CD14-positive monocyte (primary cell): ENCODE results near the gene APLN. TPM values are rescaled to one million over a fixed set of nuclear protein-coding genes. Genes with fewer than 3 reads are reported as not detected.
A peak's percentile ranks its signal among the peaks of the same experiment; 100 is the strongest.

Experiments
- DNase-seq, 3 donors: peaks; one replicate each; pipeline ENCODE4 v3.0.0-alpha.2; 2011 to 2022
- H2AFZ ChIP-seq: 2 replicates; pipeline ENCODE4 v1.6.0; 2012; ENCODE audit warnings: mild to moderate bottlenecking, low read depth, low read length, inconsistent platforms; ENCODE audit not compliant: insufficient read depth, poor library complexity, severe bottlenecking
- H3K27ac ChIP-seq, 2 donors: 1 replicate in 1 of 2; 2 replicates in 1 of 2; pipeline ENCODE4 v1.5.1; 2012 to 2013; ENCODE audit warnings: low read length in 2 of 2, control low read depth in 1 of 2, inconsistent platforms in 1 of 2, low read depth in 1 of 2, mild to moderate bottlenecking in 1 of 2
- H3K27me3 ChIP-seq, 2 donors: one replicate each; pipeline versions ENCODE4 v1.6.0 to v1.6.1; 2011 to 2013; ENCODE audit warnings: low read length in 2 of 2; ENCODE audit not compliant: control insufficient read depth in 2 of 2, insufficient read depth in 2 of 2
- H3K36me3 ChIP-seq, 2 donors: replicated peaks in 1 of 2; 1 replicate in 1 of 2; 2 replicates in 1 of 2; pipeline versions ENCODE4 v1.5.1 to v1.6.1; 2012 to 2013; ENCODE audit warnings: low read length in 2 of 2, control low read depth in 1 of 2, inconsistent platforms in 1 of 2, mild to moderate bottlenecking in 1 of 2; ENCODE audit not compliant: insufficient read depth in 2 of 2, control insufficient read depth in 1 of 2
- H3K4me1 ChIP-seq, 2 donors: 1 replicate in 1 of 2; 2 replicates in 1 of 2; pipeline versions ENCODE4 v1.5.1 to v1.6.1; 2012 to 2013; ENCODE audit warnings: low read length in 2 of 2, control low read depth in 1 of 2, inconsistent platforms in 1 of 2, mild to moderate bottlenecking in 1 of 2, moderate library complexity in 1 of 2; ENCODE audit not compliant: insufficient read depth in 2 of 2, control insufficient read depth in 1 of 2
- H3K4me2 ChIP-seq: replicated peaks from 2 replicates; pipeline ENCODE3; 2012; ENCODE audit warnings: low read length, moderate library complexity, mild to moderate bottlenecking; ENCODE audit not compliant: poor library complexity, severe bottlenecking; ENCODE audit errors: extremely low read depth
- H3K4me3 ChIP-seq, 3 experiments: fragments of 200-600 bp in 1 of 3; sonication (generic) in 1 of 3; replicated peaks in 1 of 3; 1 replicate in 2 of 3; 2 replicates in 1 of 3; pipeline ENCODE4 v1.5.1; 2011 to 2013; ENCODE audit warnings: low read length in 3 of 3, mild to moderate bottlenecking in 3 of 3, control low read depth in 2 of 3, low read depth in 2 of 3, inconsistent platforms in 1 of 3, moderate library complexity in 1 of 3
- H3K79me2 ChIP-seq: 2 replicates; pipeline ENCODE4 v1.6.0; 2012; ENCODE audit warnings: mild to moderate bottlenecking, control low read depth, inconsistent platforms, low read length, moderate library complexity; ENCODE audit not compliant: insufficient read depth
- H3K9ac ChIP-seq: 2 replicates; pipeline ENCODE4 v1.6.0; 2017; ENCODE audit warnings: low read length, mild to moderate bottlenecking; ENCODE audit not compliant: insufficient read depth, poor library complexity, severe bottlenecking
- H3K9me3 ChIP-seq, 2 donors: replicated peaks in 1 of 2; 1 replicate in 1 of 2; 2 replicates in 1 of 2; pipeline versions ENCODE4 v1.5.1 to v1.6.1; 2012 to 2013; ENCODE audit warnings: low read length in 2 of 2, control low read depth in 1 of 2; ENCODE audit not compliant: control insufficient read depth in 1 of 2, insufficient read depth in 1 of 2
- H4K20me1 ChIP-seq: 2 replicates; pipeline ENCODE4 v1.6.0; 2012; ENCODE audit warnings: mild to moderate bottlenecking, low read length, control low read depth, moderate library complexity; ENCODE audit not compliant: insufficient read depth
- H3K27ac Mint-ChIP-seq, 7 donors: one replicate each; pipeline ENCODE4 v1.8.0; 2020; ENCODE audit warnings: mild to moderate bottlenecking in 7 of 7, mixed read lengths in 7 of 7, moderate library complexity in 6 of 7, inconsistent platforms in 2 of 7
- H3K27me3 Mint-ChIP-seq, 3 donors: one replicate each; pipeline ENCODE4 v1.8.0; 2021 to 2022; ENCODE audit warnings: low read depth in 3 of 3, mild to moderate bottlenecking in 3 of 3, mixed read lengths in 3 of 3, moderate library complexity in 3 of 3, inconsistent platforms in 1 of 3
- H3K36me3 Mint-ChIP-seq, 2 donors: one replicate each; pipeline ENCODE4 v1.8.0; 2020; ENCODE audit warnings: mixed read lengths in 2 of 2, inconsistent platforms in 1 of 2, mild to moderate bottlenecking in 1 of 2
- H3K4me1 Mint-ChIP-seq: one replicate; pipeline ENCODE4 v1.8.0; 2020; ENCODE audit warnings: mild to moderate bottlenecking, mixed read lengths
- H3K4me3 Mint-ChIP-seq, 2 donors: one replicate each; pipeline ENCODE4 v1.8.0; 2020; ENCODE audit warnings: mild to moderate bottlenecking in 2 of 2, mixed read lengths in 2 of 2, moderate library complexity in 1 of 2
- H3K9me3 Mint-ChIP-seq, 7 donors: one replicate each; pipeline ENCODE4 v1.8.0; 2020 to 2022; ENCODE audit warnings: mixed read lengths in 7 of 7, mild to moderate bottlenecking in 6 of 7, moderate library complexity in 6 of 7, inconsistent platforms in 2 of 7
- CTCF ChIP-seq: fragments of 200-600 bp; IDR thresholded peaks from one replicate; pipeline ENCODE4 v1.8.0; 2022; ENCODE audit warnings: antibody characterized with exemption, mild to moderate bottlenecking
- WGBS: methylation state at CpG from one replicate; pipeline ENCODE4 v1.1.5; 2013; ENCODE audit warnings: missing lambda C conversion rate; ENCODE audit not compliant: insufficient coverage; 5-methylcytosine and 5-hydroxymethylcytosine counted together
- intact Hi-C, 2 donors: fragments of 100-400 bp; cut with micrococcal nuclease; formaldehyde crosslinking; loops; one replicate each; pipeline versions ENCODE4 v1.15.0 to v1.15.1; 2023
- polyA plus RNA-seq, 3 donors: library from polyadenylated mRNA; depleted of rRNA in 1 of 3; unstranded in 2 of 3; stranded (reverse) in 1 of 3; fragments of 300-500 nt in 2 of 3; fragments of >200 nt in 1 of 3; fragmentation: Illumina TruSeq in 2 of 3; gene quantifications; 1 replicate in 2 of 3; 2 replicates in 1 of 3; pipeline ENCODE4 v1.2.3, GENCODE V29; 2012 to 2021

Gene APLN
- polyA plus RNA-seq, 3 donors = 0.03 TPM; not detected in 2

DNA sequence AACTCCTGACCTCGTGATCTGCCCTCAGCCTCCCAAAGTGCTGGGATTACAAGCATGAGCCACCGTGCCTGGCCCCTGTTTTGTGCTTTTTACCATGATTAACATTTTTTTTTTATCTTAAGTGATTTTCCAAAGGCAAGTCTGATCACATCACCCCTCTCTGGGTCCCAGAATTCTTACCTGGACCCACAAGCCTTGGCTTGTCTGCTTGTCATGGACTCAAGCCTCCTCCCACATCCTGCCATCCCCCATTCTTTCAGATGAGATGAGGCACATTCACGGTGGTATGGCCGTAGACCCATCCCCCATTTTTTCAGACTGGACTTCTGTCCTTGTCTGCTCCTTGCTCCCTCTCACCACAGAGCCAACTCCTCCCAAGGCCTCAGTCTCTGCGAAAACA lies 55.3 kb downstream of the APLN start:
- H3K36me3 ChIP-seq = peaks cover 5 to 15% of the 10 kb centered on the region in 2 donors
- H4K20me1 ChIP-seq = no peaks in the 10 kb centered on the region
- no peaks in the 10 kb centered on the region for H3K9me3 ChIP-seq
- H3K9me3 Mint-ChIP-seq = no peaks in the 10 kb centered on the region
- peaks cover 6 to 7% of the 10 kb centered on the region in 2 donors for H3K36me3 Mint-ChIP-seq
- no peak overlapping the region for H2AFZ ChIP-seq
- no peak overlapping the region for H3K27ac ChIP-seq
- intact Hi-C loops = no loop called here
- no peak for DNase-seq
- H3K27ac Mint-ChIP-seq = peak overlapping the region in 1 of 7 donors; percentile 8
- no peaks in the 10 kb centered on the region for H3K27me3 ChIP-seq
- no peaks in the 10 kb centered on the region for H3K79me2 ChIP-seq
- no peak overlapping the region for H3K9ac ChIP-seq
- no peak overlapping the region for H3K4me3 Mint-ChIP-seq
- H3K4me2 ChIP-seq = no peak overlapping the region
- peaks cover 15% of the 10 kb centered on the region for H3K4me1 Mint-ChIP-seq
- no peak for TF ChIP-seq CTCF
- 100% methylated on average over 3 of the region's 5 CpGs for WGBS
- peaks cover 0 to 6% (median 0%) of the 10 kb centered on the region in 3 donors for H3K27me3 Mint-ChIP-seq
- peaks cover 5 to 9% of the 10 kb centered on the region in 2 donors for H3K4me1 ChIP-seq
- no peak overlapping the region for H3K4me3 ChIP-seq

- H3K79me2 ChIP-seq = no peaks in the 10 kb centered on the region
- no peak overlapping the region for H2AFZ ChIP-seq
- Mint-ChIP-seq H3K4me1 (peaks cover 9% of the 10 kb centered on the region), H3K27me3 (peaks cover 0 to 6% (median 0%) of the 10 kb centered on the region in 3 donors), H3K27ac (no peak overlapping the region), H3K9me3 (no peaks in the 10 kb centered on the region), H3K4me3 (no peak overlapping the region), H3K36me3 (peaks cover 6 to 7% of the 10 kb centered on the region in 2 donors)
- peaks cover 9 to 24% of the 10 kb centered on the region in 2 donors for H3K36me3 ChIP-seq
- no peak overlapping the region for H3K27ac ChIP-seq
- 83% methylated on average over 3 of the region's 5 CpGs for WGBS
- no peaks in the 10 kb centered on the region for H3K9me3 ChIP-seq
- no peak for TF ChIP-seq CTCF
- intact Hi-C loops = no loop called here
- H3K4me2 ChIP-seq = no peak overlapping the region
- H3K27me3 ChIP-seq = no peaks in the 10 kb centered on the region
- no peaks in the 10 kb centered on the region for H3K4me1 ChIP-seq
- H3K4me3 ChIP-seq = no peak overlapping the region
- no peak for DNase-seq
- no peak overlapping the region for H3K9ac ChIP-seq
- H4K20me1 ChIP-seq = no peaks in the 10 kb centered on the region
These were observed 56.9 kb downstream of the APLN start for GRCh38 chrX:129597905-129598304.
